SK-N-SH (cell line): Measurements from ENCODE around the gene FAM221A. TPM values are rescaled to one million over a fixed set of nuclear protein-coding genes. Genes with fewer than 3 reads are reported as not detected.

ENCODE experiments used
- CTCF ChIA-PET: fragments of 300-600, 350-600 bp; formaldehyde crosslinking; extraction: SDS; loops from one replicate; lab custom pipeline; 2021; lab: Yijun Ruan, JAX
- POLR2A ChIA-PET: fragments of 350-600 bp; sonication (Branson Sonifier 250); formaldehyde crosslinking; extraction: SDS; loops from one replicate; lab custom pipeline; 2020; ENCODE audit warnings: antibody characterized with exemption, inconsistent platforms; lab: Yijun Ruan, JAX
- DNase-seq: peaks from one replicate; pipeline ENCODE4 v3.0.0; 2012
- H2AFZ ChIP-seq: fragments of 200-600 bp; sonication (generic); 2 replicates; pipeline ENCODE4 v1.8.1; 2016; ENCODE audit warnings: antibody characterized with exemption, mild to moderate bottlenecking, low read depth
- H3F3A ChIP-seq: fragments of 200-600 bp; sonication (generic); replicated peaks from 2 replicates; pipeline ENCODE3; 2016; ENCODE audit warnings: antibody characterized with exemption, mild to moderate bottlenecking; ENCODE audit not compliant: insufficient read depth
- H3K27ac ChIP-seq, 2 experiments: fragments of 200-500 bp in 1 of 2; fragments of 200-600 bp in 1 of 2; sonication (Bioruptor generic) in 1 of 2; sonication (generic), shearing (Covaris generic) in 1 of 2; 2 replicates each; pipeline versions ENCODE4 v1.5.1 to v1.6.1; 2014 to 2016; ENCODE audit warnings: low read depth in 2 of 2, inconsistent platforms in 1 of 2, low read length in 1 of 2, mild to moderate bottlenecking in 1 of 2, mixed read lengths in 1 of 2
- H3K27me3 ChIP-seq: fragments of 200-600 bp; sonication (generic), shearing (Covaris generic); 2 replicates; pipeline ENCODE4 v1.6.1; 2016; ENCODE audit warnings: mixed run types; ENCODE audit not compliant: insufficient read depth
- H3K36me3 ChIP-seq, 2 experiments: fragments of 200-500 bp in 1 of 2; fragments of 200-600 bp in 1 of 2; sonication (Bioruptor generic) in 1 of 2; sonication (generic) in 1 of 2; replicated peaks in 1 of 2; 2 replicates each; pipeline versions ENCODE3 to v1.5.1; 2014 to 2016; ENCODE audit warnings: low read length in 1 of 2, mild to moderate bottlenecking in 1 of 2; ENCODE audit not compliant: insufficient read depth in 2 of 2, control insufficient read depth in 1 of 2
- H3K4me1 ChIP-seq, 2 experiments: fragments of 200-500 bp in 1 of 2; fragments of 200-600 bp in 1 of 2; sonication (Bioruptor generic) in 1 of 2; sonication (generic), shearing (Covaris generic) in 1 of 2; 2 replicates each; pipeline versions ENCODE4 v1.5.1 to v1.6.1; 2014 to 2016; ENCODE audit warnings: low read depth in 1 of 2, low read length in 1 of 2, mixed run types in 1 of 2; ENCODE audit not compliant: insufficient read depth in 2 of 2, control insufficient read depth in 1 of 2
- H3K4me2 ChIP-seq: fragments of 200-600 bp; sonication (generic), shearing (Covaris generic); 2 replicates; pipeline ENCODE4 v1.6.1; 2017; ENCODE audit warnings: mixed run types
- H3K4me3 ChIP-seq, 2 experiments: fragments of 200-500 bp in 1 of 2; fragments of 200-600 bp in 1 of 2; sonication (Bioruptor generic) in 1 of 2; sonication (generic), shearing (Covaris generic) in 1 of 2; 2 replicates each; pipeline versions ENCODE4 v1.5.1 to v1.8.1; 2014 to 2016; ENCODE audit warnings: low read depth in 2 of 2, inconsistent platforms in 1 of 2, low read length in 1 of 2, mild to moderate bottlenecking in 1 of 2, mixed read lengths in 1 of 2, moderate library complexity in 1 of 2
- H3K79me2 ChIP-seq: fragments of 200-600 bp; sonication (generic); 2 replicates; pipeline ENCODE4 v1.8.1; 2017; ENCODE audit warnings: mild to moderate bottlenecking; ENCODE audit not compliant: insufficient read depth
- H3K9ac ChIP-seq: fragments of 200-600 bp; sonication (generic); 2 replicates; pipeline ENCODE4 v1.6.1; 2017; ENCODE audit warnings: mixed run types
- H3K9me2 ChIP-seq: fragments of 200-600 bp; sonication (generic); 2 replicates; pipeline ENCODE4 v1.6.1; 2017; ENCODE audit warnings: mixed run types
- H3K9me3 ChIP-seq: fragments of 200-600 bp; sonication (generic); 2 replicates; pipeline ENCODE4 v1.6.1; 2017; ENCODE audit warnings: mixed run types, mild to moderate bottlenecking, moderate library complexity
- H4K20me1 ChIP-seq: fragments of 200-600 bp; sonication (generic); 2 replicates; pipeline ENCODE4 v1.6.1; 2017; ENCODE audit warnings: mild to moderate bottlenecking, mixed run types; ENCODE audit not compliant: insufficient read depth
- CHD2 ChIP-seq: fragments of 150-350 bp; IDR thresholded peaks from 2 replicates; pipeline ENCODE4 v1.6.1; 2018; ENCODE audit warnings: low read length; ENCODE audit not compliant: partially characterized antibody
- CTCF ChIP-seq: fragments of 200-600 bp; sonication (generic); IDR thresholded peaks from 2 replicates; pipeline ENCODE4 v1.6.1; 2017; ENCODE audit warnings: antibody characterized with exemption, mild to moderate bottlenecking, moderate library complexity
- ELF1 ChIP-seq: IDR thresholded peaks from 2 replicates; pipeline ENCODE4 v1.4.0; 2012
- EP300 ChIP-seq, 2 experiments: IDR thresholded peaks; 2 replicates each; pipeline versions ENCODE4 v1.4.0 to v1.6.1; 2012; ENCODE audit warnings: borderline replicate concordance in 1 of 2, low read depth in 1 of 2, low read length in 1 of 2
- FOSL2 ChIP-seq: IDR thresholded peaks from 2 replicates; pipeline ENCODE4 v1.4.0; 2012; ENCODE audit warnings: low read depth, mild to moderate bottlenecking, moderate library complexity, borderline replicate concordance
- FOXJ3 ChIP-seq: sonication (generic); formaldehyde crosslinking; IDR thresholded peaks from 2 replicates; pipeline ENCODE4 v1.5.1; 2020; ENCODE audit warnings: mild to moderate bottlenecking, missing genetic modification reagents
- JUND ChIP-seq: IDR thresholded peaks from 2 replicates; pipeline ENCODE4 v1.4.0; 2012
- MAX ChIP-seq: IDR thresholded peaks from 2 replicates; pipeline ENCODE4 v1.4.0; 2012; ENCODE audit warnings: low read depth
- MXI1 ChIP-seq: IDR thresholded peaks from 2 replicates; pipeline ENCODE4 v1.6.1; 2012; ENCODE audit warnings: mild to moderate bottlenecking, low read depth, low read length, improper control_type of control experiment
- NFIC ChIP-seq: IDR thresholded peaks from 2 replicates; pipeline ENCODE4 v1.4.0; 2012; ENCODE audit warnings: borderline replicate concordance
- NRF1 ChIP-seq: IDR thresholded peaks from 2 replicates; pipeline ENCODE4 v1.6.1; 2012; ENCODE audit warnings: low read depth, mild to moderate bottlenecking, low read length
- POLR2AphosphoS5 ChIP-seq: IDR thresholded peaks from 2 replicates; pipeline ENCODE4 v1.6.1; 2012; ENCODE audit warnings: low read depth, low read length
- REST ChIP-seq: IDR thresholded peaks from 2 replicates; pipeline ENCODE4 v1.6.1; 2012; ENCODE audit warnings: mild to moderate bottlenecking, low read depth, low read length, moderate library complexity
- SIN3A ChIP-seq: IDR thresholded peaks from 2 replicates; pipeline ENCODE4 v1.6.1; 2012; ENCODE audit warnings: low read depth, mild to moderate bottlenecking, low read length, moderate library complexity, borderline replicate concordance
- TCF12 ChIP-seq: IDR thresholded peaks from 2 replicates; pipeline ENCODE4 v1.4.0; 2012
- USF1 ChIP-seq: IDR thresholded peaks from 2 replicates; pipeline ENCODE4 v1.4.0; 2012; ENCODE audit warnings: low read depth, borderline replicate concordance
- WGBS: methylation state at CpG from one replicate; pipeline ENCODE4 v1.1.6; 2017; ENCODE audit warnings: low lambda C conversion rate; 5-methylcytosine and 5-hydroxymethylcytosine counted together
- polyA plus RNA-seq, 3 experiments: library from polyadenylated mRNA; depleted of rRNA; stranded (reverse); fragments of >200 nt; gene quantifications; 2 replicates each; pipeline ENCODE4 v1.2.3, GENCODE V29; 2012

Gene FAM221A
- 9.7 and 10.5 TPM in 2 replicates for polyA plus RNA-seq (2012; rRNA removed)
- 8.8 and 9.8 TPM in 2 replicates for polyA plus RNA-seq (2012; cell fraction: cytosol; rRNA removed)
- 19.0 and 21.5 TPM in 2 replicates for polyA plus RNA-seq (2012; cell fraction: nucleus; rRNA removed)

GRCh38 chr7:23679898-23680413 lies at the start of gene FAM221A:
Gene FAM221A, plus strand, starts transcription at chr7:23680199. Its CDS starts 20 bp downstream, at chr7:23680219.
- TF ChIP-seq NFIC (no peak), JUND (no peak), MXI1 (peak; percentile 70; the same call in 1 of the 2 replicates), TCF12 (peak; percentile 27; the same call in 1 of the 2 replicates), EP300 (IDR thresholded peaks at IDR 0.05; ENCODE audit: borderline replicate concordance in 1 of 2, low read depth in 1 of 2, low read length in 1 of 2) (peak in 1 of 2 experiments; percentile 9; a peak in 1 of 4 replicates), ELF1 (peak; percentile 56; the same call in 1 of the 2 replicates), USF1 (peak; percentile 71), MAX (peak; percentile 99), SIN3A (peak; percentile 65; the same call in 1 of the 2 replicates), CTCF (peak; percentile 77), REST (no peak), FOXJ3 (CRISPR knock-in tag) (peak; percentile 44), CHD2 (peak; percentile 69), NRF1 (peak; percentile 72), FOSL2 (no peak), POLR2AphosphoS5 (0 out of 2 replicates have a peak, but pooled peaks have one; percentile 17)
- H3K27ac ChIP-seq, result peak within 1 kb of the TSS in 1 of 2 experiments; percentile 84; a peak in 2 of 4 replicates
- no peaks in the 10 kb centered on the region for H3K27me3 ChIP-seq
- no peaks in the 10 kb centered on the region for H4K20me1 ChIP-seq
- peak within 1 kb of the TSS; percentile 84 for H3K4me2 ChIP-seq
- peak within 1 kb of the TSS; percentile 68 to 74 for H3K4me3 ChIP-seq
- peak within 1 kb of the TSS; percentile 98 for H2AFZ ChIP-seq
- 3% methylated on average over 35 of the region's 53 CpGs for WGBS
- H3K9ac ChIP-seq, result peak within 1 kb of the TSS; percentile 47
- H3K79me2 ChIP-seq, result no peaks in the 10 kb centered on the region
- peak; percentile 95 for DNase-seq
- no peaks in the 10 kb centered on the region for H3F3A ChIP-seq
- no peaks in the 10 kb centered on the region for H3K9me2 ChIP-seq
- CTCF ChIA-PET, result interaction anchor here (0.6 to 4.8 kb wide), 20 partner anchors 10 to 659 kb away, joined by 3 to 41 read pairs (median 4); partner anchors contain the start of gene CCDC126
- H3K9me3 ChIP-seq, result 0 out of 2 replicates have a peak, but pooled peaks cover under 1% of the 10 kb centered on the region
- POLR2A ChIA-PET, result no interaction called here
- peaks cover 0 to 6% of the 10 kb centered on the region in 2 experiments; a peak in 1 of 4 replicates for H3K4me1 ChIP-seq
- H3K36me3 ChIP-seq, result no peaks in the 10 kb centered on the region
